DND-41 (cell line): ENCODE data around the gene C3orf20.

ENCODE experiments used
- EZH2 ChIP-seq: IDR thresholded peaks from 3 replicates; pipeline ENCODE4 v1.6.1; 2012; ENCODE audit warnings: borderline replicate concordance, low read depth, mild to moderate bottlenecking, moderate library complexity, low read length, inconsistent platforms; ENCODE audit not compliant: severe bottlenecking
- TF ChIP-seq, protein P1 (sequence below): IDR thresholded peaks from 2 replicates; pipeline ENCODE4 v1.5.1; 2012; ENCODE audit warnings: borderline replicate concordance, low read length, moderate library complexity, mild to moderate bottlenecking; ENCODE audit not compliant: poor library complexity, severe bottlenecking; ENCODE audit errors: extremely low read depth

DNA sequence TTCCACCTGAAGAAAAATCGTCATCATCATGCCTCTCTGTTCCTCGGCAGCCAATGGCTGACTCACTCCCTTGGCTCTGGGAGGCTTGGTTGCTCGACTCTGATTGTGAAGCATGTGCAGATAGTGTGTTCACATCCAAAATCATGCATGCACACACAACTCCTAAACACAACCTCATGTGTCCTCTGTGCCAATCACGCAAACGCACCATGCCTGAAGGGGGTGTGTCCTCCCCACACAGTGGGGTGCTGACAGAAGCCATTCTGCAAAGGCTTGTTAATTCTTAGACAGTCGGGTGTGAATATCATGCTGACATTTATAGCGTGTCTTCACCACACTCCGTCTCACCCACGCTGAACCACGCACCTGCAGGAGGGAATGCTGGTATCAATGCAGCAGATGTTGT lies 34.8 kb upstream of the C3orf20 start:
- TF ChIP-seq, protein P1, sequence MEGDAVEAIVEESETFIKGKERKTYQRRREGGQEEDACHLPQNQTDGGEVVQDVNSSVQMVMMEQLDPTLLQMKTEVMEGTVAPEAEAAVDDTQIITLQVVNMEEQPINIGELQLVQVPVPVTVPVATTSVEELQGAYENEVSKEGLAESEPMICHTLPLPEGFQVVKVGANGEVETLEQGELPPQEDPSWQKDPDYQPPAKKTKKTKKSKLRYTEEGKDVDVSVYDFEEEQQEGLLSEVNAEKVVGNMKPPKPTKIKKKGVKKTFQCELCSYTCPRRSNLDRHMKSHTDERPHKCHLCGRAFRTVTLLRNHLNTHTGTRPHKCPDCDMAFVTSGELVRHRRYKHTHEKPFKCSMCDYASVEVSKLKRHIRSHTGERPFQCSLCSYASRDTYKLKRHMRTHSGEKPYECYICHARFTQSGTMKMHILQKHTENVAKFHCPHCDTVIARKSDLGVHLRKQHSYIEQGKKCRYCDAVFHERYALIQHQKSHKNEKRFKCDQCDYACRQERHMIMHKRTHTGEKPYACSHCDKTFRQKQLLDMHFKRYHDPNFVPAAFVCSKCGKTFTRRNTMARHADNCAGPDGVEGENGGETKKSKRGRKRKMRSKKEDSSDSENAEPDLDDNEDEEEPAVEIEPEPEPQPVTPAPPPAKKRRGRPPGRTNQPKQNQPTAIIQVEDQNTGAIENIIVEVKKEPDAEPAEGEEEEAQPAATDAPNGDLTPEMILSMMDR, result no peak
- TF ChIP-seq EZH2, result no peak
